NB4 (cell line): ENCODE measurements around the gene CFL1.

Experiments
- CTCF ChIP-seq: IDR thresholded peaks from one replicate; pipeline ENCODE4 v1.5.1; 2012; ENCODE audit warnings: low read depth, low read length
- MAX ChIP-seq: IDR thresholded peaks from 2 replicates; pipeline ENCODE4 v1.6.1; 2011; ENCODE audit warnings: low read depth, low read length
- MYC ChIP-seq: IDR thresholded peaks from 2 replicates; pipeline ENCODE4 v1.6.1; 2011; ENCODE audit warnings: low read depth, low read length
- POLR2A ChIP-seq: IDR thresholded peaks from 2 replicates; pipeline ENCODE4 v1.6.1; 2011; ENCODE audit warnings: mild to moderate bottlenecking; ENCODE audit not compliant: insufficient read length; ENCODE audit errors: extremely low read depth

GRCh38 chr11:65873318-65874156 is 15.6 kb upstream of the CFL1 start:
- TF ChIP-seq CTCF = no peak
- TF ChIP-seq MAX = peak; percentile 83
- TF ChIP-seq POLR2A = peak; percentile 84
- TF ChIP-seq MYC = peak; percentile 56
